ENCODE measurements around the gene TBXAS1. TPM values are rescaled to one million over a fixed set of nuclear protein-coding genes. Genes with fewer than 3 reads are reported as not detected.

TBXAS1 gene
- total RNA-seq, 2 donors from 2014 or later, result 3.6 to 10.6 TPM

DNA sequence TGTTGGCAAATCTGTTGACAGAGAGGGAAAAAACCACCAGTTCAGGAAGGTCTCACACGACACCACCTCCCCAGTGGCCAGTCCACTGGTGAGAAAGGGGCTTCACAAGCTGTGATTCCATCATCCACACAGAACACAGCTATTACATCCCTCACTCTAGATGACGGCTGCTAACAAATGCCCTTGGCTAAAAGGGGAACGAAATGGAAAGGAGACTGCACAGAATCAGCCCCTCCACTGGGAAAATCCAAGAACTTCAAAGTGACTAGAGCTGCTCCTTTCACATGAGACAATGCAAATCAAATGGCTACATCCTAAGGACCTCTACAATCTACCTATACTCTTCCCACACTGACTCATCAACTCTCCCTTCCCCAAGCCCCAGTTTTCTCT, 228.1 kb downstream of the TBXAS1 start:
- TF ChIP-seq POLR2A (IDR thresholded peaks at IDR 0.05), result no peak
- TF ChIP-seq, protein P1, sequence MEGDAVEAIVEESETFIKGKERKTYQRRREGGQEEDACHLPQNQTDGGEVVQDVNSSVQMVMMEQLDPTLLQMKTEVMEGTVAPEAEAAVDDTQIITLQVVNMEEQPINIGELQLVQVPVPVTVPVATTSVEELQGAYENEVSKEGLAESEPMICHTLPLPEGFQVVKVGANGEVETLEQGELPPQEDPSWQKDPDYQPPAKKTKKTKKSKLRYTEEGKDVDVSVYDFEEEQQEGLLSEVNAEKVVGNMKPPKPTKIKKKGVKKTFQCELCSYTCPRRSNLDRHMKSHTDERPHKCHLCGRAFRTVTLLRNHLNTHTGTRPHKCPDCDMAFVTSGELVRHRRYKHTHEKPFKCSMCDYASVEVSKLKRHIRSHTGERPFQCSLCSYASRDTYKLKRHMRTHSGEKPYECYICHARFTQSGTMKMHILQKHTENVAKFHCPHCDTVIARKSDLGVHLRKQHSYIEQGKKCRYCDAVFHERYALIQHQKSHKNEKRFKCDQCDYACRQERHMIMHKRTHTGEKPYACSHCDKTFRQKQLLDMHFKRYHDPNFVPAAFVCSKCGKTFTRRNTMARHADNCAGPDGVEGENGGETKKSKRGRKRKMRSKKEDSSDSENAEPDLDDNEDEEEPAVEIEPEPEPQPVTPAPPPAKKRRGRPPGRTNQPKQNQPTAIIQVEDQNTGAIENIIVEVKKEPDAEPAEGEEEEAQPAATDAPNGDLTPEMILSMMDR (IDR thresholded peaks at IDR 0.05), result no peak
- Histone ChIP-seq H3K9me3 (no peaks in the 10 kb centered on the region), H3K27me3 (no peaks in the 10 kb centered on the region), H3K4me1 (peaks cover 36% of the 10 kb centered on the region), H3K36me3 (replicated peaks in 1 of 2; ENCODE audit: insufficient read depth in 1 of 2, low read depth in 2 of 2) (no peaks in the 10 kb centered on the region), H3K4me3 (no peak overlapping the region), H3K27ac (no peak overlapping the region)
- WGBS, 2 donors, result 90 to 100% methylated on average over 3 of the region's 3 CpGs
- ATAC-seq (no peak), DNase-seq (no peak)
- intact Hi-C loops (cut with DNase I), result no loop called here

DNA sequence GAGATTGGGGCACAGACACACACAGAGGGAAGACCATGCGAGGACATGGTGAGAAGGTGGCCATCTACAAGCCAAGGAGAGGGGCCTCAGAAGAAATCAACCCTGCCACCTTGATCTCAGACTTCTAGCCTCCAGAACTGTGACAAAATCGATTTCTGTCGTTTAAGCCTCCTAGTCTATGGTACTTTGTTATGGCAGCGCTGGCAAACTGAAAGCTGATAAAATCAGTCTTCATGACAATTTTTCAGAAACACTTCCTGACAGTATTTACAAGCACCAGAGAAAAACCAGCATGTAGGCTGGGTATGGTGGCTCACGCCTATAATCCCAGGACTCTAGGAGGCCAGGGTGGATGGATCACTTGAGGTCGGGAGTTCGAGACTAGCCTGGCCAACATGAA, 229.5 kb downstream of the TBXAS1 start:
- 72 to 77% methylated on average over 7 of the region's 7 CpGs for WGBS, 2 donors

DNA sequence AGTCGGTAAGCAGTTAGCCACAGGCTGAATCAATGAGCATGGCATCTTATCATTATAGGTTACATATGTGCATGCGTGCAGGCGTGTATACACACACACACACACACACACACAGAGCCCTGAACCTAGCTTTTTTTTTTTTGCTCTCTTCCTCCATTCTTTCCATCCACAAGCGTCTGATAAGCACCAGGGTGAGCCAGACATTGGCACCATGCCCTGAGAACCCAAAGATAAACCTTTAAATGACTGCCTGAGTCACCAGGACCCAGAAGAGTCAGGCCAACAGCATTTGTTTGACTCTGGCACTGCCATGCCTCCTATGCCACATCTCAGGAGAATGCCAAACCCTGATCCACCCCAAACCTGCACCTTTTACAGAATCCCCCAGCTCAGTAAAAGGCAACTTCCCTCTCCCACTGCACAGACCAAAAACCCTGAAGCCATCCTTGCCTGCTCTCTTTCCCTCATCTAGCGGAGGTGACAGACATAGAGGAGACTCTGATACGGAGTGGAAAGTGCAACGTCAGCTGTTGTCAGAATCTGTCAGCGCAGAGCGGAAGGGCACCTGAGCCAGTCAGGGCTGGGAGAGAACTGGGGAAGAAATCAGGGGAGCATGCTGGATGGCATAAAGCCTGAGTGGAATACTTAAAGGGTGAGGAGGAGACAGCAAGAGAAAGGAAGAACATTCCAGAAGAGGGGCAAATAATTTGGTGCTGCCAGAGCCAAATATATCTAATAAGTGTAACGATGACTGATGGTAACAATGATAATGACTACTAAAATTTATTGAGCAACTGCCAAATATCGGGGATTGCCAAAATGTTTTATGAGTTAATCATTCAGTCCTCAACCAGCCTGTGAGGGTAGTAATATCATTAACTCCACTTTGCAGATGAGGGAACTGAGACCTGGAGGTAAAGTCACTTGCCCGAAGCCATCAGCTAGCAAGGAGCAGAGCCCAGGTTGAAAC, 230.5 kb downstream of the TBXAS1 start:
- Histone ChIP-seq H3K27me3 (no peaks in the 10 kb centered on the region), H3K27ac (peak overlapping the region; percentile 46 to 95 (median 88)), H3K9me3 (no peaks in the 10 kb centered on the region), H3K4me1 (peaks cover 41% of the 10 kb centered on the region), H3K4me3 (no peak overlapping the region), H3K36me3 (replicated peaks in 1 of 2; ENCODE audit: insufficient read depth in 1 of 2, low read depth in 2 of 2) (no peaks in the 10 kb centered on the region)
- ATAC-seq (peak; percentile 54), DNase-seq (peak; percentile 86 to 93 (median 92))
- WGBS, 2 donors, result 24 to 30% methylated on average over 12 of the region's 12 CpGs
- intact Hi-C loops (cut with DNase I), result no loop called here
- TF ChIP-seq POLR2A (IDR thresholded peaks at IDR 0.05), result no peak
- TF ChIP-seq, protein P1 (IDR thresholded peaks at IDR 0.05), result no peak

More for the DNA sequence above, 229.5 kb downstream of the TBXAS1 start:
- intact Hi-C loops (cut with DNase I), result no loop called here
- DNase-seq, result no peak
- Histone ChIP-seq H3K9me3 (no peaks in the 10 kb centered on the region), H3K27ac (peak overlapping the region in 3 of 4 donors; percentile 13 to 95 (median 93)), H3K27me3 (no peaks in the 10 kb centered on the region), H3K36me3 (replicated peaks in 1 of 2; ENCODE audit: insufficient read depth in 1 of 2, low read depth in 2 of 2) (no peaks in the 10 kb centered on the region), H3K4me1 (peaks cover 40% of the 10 kb centered on the region), H3K4me3 (no peak overlapping the region)
- TF ChIP-seq POLR2A (IDR thresholded peaks at IDR 0.05), result no peak
- TF ChIP-seq, protein P1 (IDR thresholded peaks at IDR 0.05), result no peak
- ATAC-seq, result no peak

DNA sequence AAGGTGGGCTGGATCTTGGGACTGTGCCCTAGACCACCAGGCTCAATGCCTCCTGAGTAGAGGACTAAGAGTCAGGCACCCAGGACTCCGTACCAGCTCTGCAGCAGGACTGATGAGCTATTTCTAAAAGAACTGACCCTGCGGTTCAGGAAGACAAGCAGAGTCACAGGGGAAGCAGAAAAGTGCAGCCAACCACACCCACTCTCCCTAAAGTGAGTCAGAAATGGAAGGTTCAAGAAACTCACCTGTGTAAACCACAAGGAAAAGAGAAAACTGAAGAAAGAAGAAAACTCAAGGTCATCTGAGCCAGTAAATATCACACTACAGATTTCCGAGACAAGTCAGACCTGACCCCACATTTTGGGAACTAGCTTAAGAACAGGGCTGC, 231.2 kb downstream of the TBXAS1 start:
- DNase-seq, result no peak
- no peak for ATAC-seq
- WGBS, 2 donors, result 65 to 78% methylated on average over 2 to 3 of the region's 3 CpGs
- Histone ChIP-seq H3K4me3 (no peak overlapping the region), H3K9me3 (no peaks in the 10 kb centered on the region), H3K27ac (peak overlapping the region; percentile 46 to 95 (median 88)), H3K27me3 (no peaks in the 10 kb centered on the region), H3K4me1 (peaks cover 41% of the 10 kb centered on the region), H3K36me3 (replicated peaks in 1 of 2; ENCODE audit: insufficient read depth in 1 of 2, low read depth in 2 of 2) (no peaks in the 10 kb centered on the region)
- no peak for TF ChIP-seq POLR2A (IDR thresholded peaks at IDR 0.05)
- TF ChIP-seq, protein P1 (IDR thresholded peaks at IDR 0.05), result no peak
- intact Hi-C loops (cut with DNase I), result no loop called here
